Gastrocnemius medialis (tissue), 4 donors: ENCODE results near the gene EMC6. TPM values are rescaled to one million over a fixed set of nuclear protein-coding genes. Genes with fewer than 3 reads are reported as not detected.

Experiments used
- ATAC-seq, 2 donors: fragments of 150-250 bp; one replicate each; pipeline ENCODE4 v1.9.1; 2016
- DNase-seq, 2 donors: peaks; one replicate each; pipeline ENCODE4 v3.0.0-alpha.2; 2019
- H3K27ac ChIP-seq, 4 donors: fragments of 200-600 bp; sonication (generic); 1 replicate in 1 of 4; 2 replicates in 3 of 4; pipeline ENCODE4 v1.5.1; 2016 to 2018; ENCODE audit warnings: mild to moderate bottlenecking in 2 of 4, moderate library complexity in 1 of 4
- H3K27me3 ChIP-seq, 3 donors: fragments of 200-600 bp; sonication (generic) in 2 of 3; 1 replicate in 1 of 3; 2 replicates in 2 of 3; pipeline versions ENCODE4 v1.5.1 to v1.6.0; 2016 to 2019; ENCODE audit warnings: mild to moderate bottlenecking in 1 of 3, moderate library complexity in 1 of 3
- H3K36me3 ChIP-seq, 2 donors: fragments of 200-600 bp; sonication (generic) in 1 of 2; one replicate each; pipeline ENCODE4 v1.5.1; 2017 to 2018
- H3K4me1 ChIP-seq, 2 donors: fragments of 200-600 bp; sonication (generic) in 1 of 2; one replicate each; pipeline ENCODE4 v1.5.1; 2016 to 2017; ENCODE audit warnings: mild to moderate bottlenecking in 2 of 2
- H3K4me3 ChIP-seq, 4 donors: fragments of 200-600 bp; sonication (generic) in 3 of 4; 1 replicate in 1 of 4; 2 replicates in 3 of 4; pipeline ENCODE4 v1.5.1; 2016 to 2019; ENCODE audit warnings: mild to moderate bottlenecking in 2 of 4
- H3K9me3 ChIP-seq, 3 donors: fragments of 200-600 bp; sonication (generic) in 2 of 3; 1 replicate in 1 of 3; 2 replicates in 2 of 3; pipeline ENCODE4 v1.5.1; 2016 to 2019
- CTCF ChIP-seq, 5 experiments: fragments of 450-650 bp in 3 of 5; fragments of 200-600 bp in 2 of 5; sonication (generic) in 2 of 5; IDR thresholded peaks in 4 of 5; conservative IDR thresholded peaks in 1 of 5; 1 replicate in 4 of 5; 2 replicates in 1 of 5; pipeline ENCODE4 v1.5.1; 2016 to 2019; ENCODE audit warnings: antibody characterized with exemption in 5 of 5, mild to moderate bottlenecking in 3 of 5, moderate library complexity in 3 of 5
- POLR2A ChIP-seq, 2 donors: fragments of 450-650 bp; IDR thresholded peaks; one replicate each; pipeline ENCODE4 v1.6.1; 2017; ENCODE audit warnings: antibody characterized with exemption in 2 of 2, mild to moderate bottlenecking in 2 of 2, moderate library complexity in 2 of 2
- in situ Hi-C, 4 donors: fragments of 200-750 bp; cut with MboI; loops; one replicate each; pipeline versions ENCODE4 v1.15.0 to v1.8.0; 2017; ENCODE audit warnings: low sequenced_read_pairs in 4 of 4
- intact Hi-C: fragments of 100-400 bp; cut with DNase I; formaldehyde crosslinking; loops from one replicate; pipeline ENCODE4 v1.15.1; 2023; ENCODE audit warnings: low total_unique reads
- total RNA-seq, 4 donors: library from RNA; depleted of rRNA; stranded (reverse); fragments of >200 nt; gene quantifications; one replicate each; pipeline versions ENCODE4 v1.1.0 to v1.2.3, GENCODE V29; 2016

The EMC6 gene
- total RNA-seq, 4 donors from 2014 or later = 40.6 to 73.8 (median 54.5) TPM

- peaks cover 0 to 16% of the 10 kb centered on the region in 2 donors for H3K36me3 ChIP-seq
- in situ Hi-C loops = no loop called here
- no peak overlapping the region for H3K27ac ChIP-seq
- no peaks in the 10 kb centered on the region for H3K27me3 ChIP-seq
- ATAC-seq (no peak), DNase-seq (no peak)
- intact Hi-C loops = no loop called here
- no peak overlapping the region for H3K4me3 ChIP-seq
- TF ChIP-seq POLR2A (IDR thresholded peaks at IDR 0.05) (no peak), CTCF (IDR thresholded peaks at IDR 0.05 in 4 of 5, conservative IDR thresholded peaks at IDR 0.05 in 1 of 5) (no peak)
- H3K9me3 ChIP-seq = no peaks in the 10 kb centered on the region
- H3K4me1 ChIP-seq = peaks cover 0 to 2% of the 10 kb centered on the region in 2 donors
These were observed 19.5 kb downstream of the EMC6 start for GRCh38 chr17:3688027-3688553.

- TF ChIP-seq CTCF (IDR thresholded peaks at IDR 0.05 in 4 of 5, conservative IDR thresholded peaks at IDR 0.05 in 1 of 5) = no peak
- no peak for TF ChIP-seq POLR2A (IDR thresholded peaks at IDR 0.05)
- intact Hi-C loops (no loop called here), in situ Hi-C loops (no loop called here)
- ATAC-seq (no peak), DNase-seq (no peak)
- Histone ChIP-seq H3K9me3 (no peaks in the 10 kb centered on the region), H3K27ac (no peak overlapping the region), H3K36me3 (peaks cover 0 to 16% of the 10 kb centered on the region in 2 donors), H3K4me3 (no peak overlapping the region), H3K27me3 (no peaks in the 10 kb centered on the region), H3K4me1 (peaks cover 5 to 6% of the 10 kb centered on the region in 2 donors)
These were observed 20.2 kb downstream of the EMC6 start for GRCh38 chr17:3688852-3689261.

GRCh38 chr17:3689262-3690093 lies 20.9 kb downstream of the EMC6 start:
- DNase-seq (no peak), ATAC-seq (no peak)
- in situ Hi-C loops = no loop called here
- TF ChIP-seq CTCF (IDR thresholded peaks at IDR 0.05 in 4 of 5, conservative IDR thresholded peaks at IDR 0.05 in 1 of 5) (no peak), POLR2A (IDR thresholded peaks at IDR 0.05) (no peak)
- H3K36me3 ChIP-seq = peaks cover 0 to 16% of the 10 kb centered on the region in 2 donors
- H3K9me3 ChIP-seq = no peaks in the 10 kb centered on the region
- H3K27me3 ChIP-seq = no peaks in the 10 kb centered on the region
- intact Hi-C loops = no loop called here
- peaks cover 9 to 11% of the 10 kb centered on the region in 2 donors for H3K4me1 ChIP-seq
- H3K4me3 ChIP-seq = no peak overlapping the region
- no peak overlapping the region for H3K27ac ChIP-seq

- Histone ChIP-seq H3K27me3 (no peaks in the 10 kb centered on the region), H3K9me3 (no peaks in the 10 kb centered on the region), H3K36me3 (peaks cover 0 to 16% of the 10 kb centered on the region in 2 donors), H3K4me3 (no peak overlapping the region), H3K27ac (peak overlapping the region in 2 of 4 donors; percentile 28 to 34), H3K4me1 (peaks cover 10 to 19% of the 10 kb centered on the region in 2 donors)
- no peak for DNase-seq
- no peak for ATAC-seq
- TF ChIP-seq POLR2A (IDR thresholded peaks at IDR 0.05) = no peak
- TF ChIP-seq CTCF (IDR thresholded peaks at IDR 0.05 in 4 of 5, conservative IDR thresholded peaks at IDR 0.05 in 1 of 5) = no peak
- in situ Hi-C loops (no loop called here), intact Hi-C loops (no loop called here)
These were observed 21.6 kb downstream of the EMC6 start for GRCh38 chr17:3690094-3690715.
